DND-41 (cell line): ENCODE results near the gene DNM3.

ENCODE experiments used
- ATAC-seq: fragments of 200-7000 bp; cut with Tn5 transposase; 3 replicates; pipeline ENCODE4 v1.9.1; 2021; ENCODE audit warnings: low read depth; ENCODE audit not compliant: insufficient read depth
- DNase-seq: peaks from one replicate; pipeline ENCODE4 v3.0.0-alpha.2; 2020
- H2AFZ ChIP-seq: 2 replicates; pipeline ENCODE4 v1.6.0; 2012; ENCODE audit warnings: low read depth, low read length
- H3K27ac ChIP-seq: 2 replicates; pipeline ENCODE4 v1.5.1; 2012; ENCODE audit warnings: low read length, inconsistent platforms
- H3K27me3 ChIP-seq: fragments of 200-600 bp; sonication (generic); 2 replicates; pipeline ENCODE4 v1.6.0; 2012; ENCODE audit warnings: low read length, mild to moderate bottlenecking, inconsistent platforms; ENCODE audit not compliant: insufficient read depth, poor library complexity
- H3K36me3 ChIP-seq: 2 replicates; pipeline ENCODE4 v1.5.1; 2012; ENCODE audit warnings: low read length, inconsistent platforms; ENCODE audit not compliant: insufficient read depth
- H3K4me1 ChIP-seq: 2 replicates; pipeline ENCODE4 v1.5.1; 2012; ENCODE audit warnings: mild to moderate bottlenecking, low read length; ENCODE audit not compliant: insufficient read depth
- H3K4me2 ChIP-seq: 2 replicates; pipeline ENCODE4 v1.6.0; 2012; ENCODE audit warnings: mild to moderate bottlenecking, moderate library complexity, low read length, inconsistent platforms; ENCODE audit not compliant: insufficient read depth
- H3K4me3 ChIP-seq, 2 experiments: fragments of 200-600 bp in 1 of 2; shearing (Covaris generic) in 1 of 2; 2 replicates each; pipeline ENCODE4 v1.5.1; 2012 to 2016; ENCODE audit warnings: inconsistent platforms in 2 of 2, low read length in 2 of 2, mild to moderate bottlenecking in 2 of 2, low read depth in 1 of 2, moderate library complexity in 1 of 2
- H3K79me2 ChIP-seq: 2 replicates; pipeline ENCODE4 v1.6.0; 2012; ENCODE audit warnings: low read length, inconsistent platforms; ENCODE audit not compliant: insufficient read depth
- H3K9ac ChIP-seq: 2 replicates; pipeline ENCODE4 v1.6.0; 2012; ENCODE audit warnings: low read depth, mild to moderate bottlenecking, inconsistent platforms, low read length, moderate library complexity
- H3K9me3 ChIP-seq: 2 replicates; pipeline ENCODE4 v1.5.1; 2012; ENCODE audit warnings: low read length, moderate library complexity, mild to moderate bottlenecking, inconsistent platforms; ENCODE audit not compliant: insufficient read depth, severe bottlenecking
- H4K20me1 ChIP-seq: 2 replicates; pipeline ENCODE4 v1.6.0; 2012; ENCODE audit warnings: low read length; ENCODE audit not compliant: insufficient read depth
- CTCF ChIP-seq: IDR thresholded peaks from 2 replicates; pipeline ENCODE4 v1.5.1; 2012; ENCODE audit warnings: borderline replicate concordance, low read length, moderate library complexity, mild to moderate bottlenecking; ENCODE audit not compliant: poor library complexity, severe bottlenecking; ENCODE audit errors: extremely low read depth
- EZH2 ChIP-seq: IDR thresholded peaks from 3 replicates; pipeline ENCODE4 v1.6.1; 2012; ENCODE audit warnings: borderline replicate concordance, low read depth, mild to moderate bottlenecking, moderate library complexity, low read length, inconsistent platforms; ENCODE audit not compliant: severe bottlenecking

The DNM3 gene

GRCh38 chr1:172277989-172278388 lies 436.7 kb downstream of the DNM3 start:
- H3K4me1 ChIP-seq, result no peaks in the 10 kb centered on the region
- H2AFZ ChIP-seq, result no peak overlapping the region
- no peak overlapping the region for H3K9ac ChIP-seq
- H3K4me2 ChIP-seq, result no peak overlapping the region
- no peaks in the 10 kb centered on the region for H4K20me1 ChIP-seq
- no peak overlapping the region for H3K4me3 ChIP-seq
- TF ChIP-seq EZH2, result no peak
- no peak for TF ChIP-seq CTCF
- ATAC-seq (no peak), DNase-seq (no peak)
- no peaks in the 10 kb centered on the region for H3K36me3 ChIP-seq
- no peaks in the 10 kb centered on the region for H3K79me2 ChIP-seq
- H3K27me3 ChIP-seq, result no peaks in the 10 kb centered on the region
- no peaks in the 10 kb centered on the region for H3K9me3 ChIP-seq
- H3K27ac ChIP-seq, result no peak overlapping the region

DNA sequence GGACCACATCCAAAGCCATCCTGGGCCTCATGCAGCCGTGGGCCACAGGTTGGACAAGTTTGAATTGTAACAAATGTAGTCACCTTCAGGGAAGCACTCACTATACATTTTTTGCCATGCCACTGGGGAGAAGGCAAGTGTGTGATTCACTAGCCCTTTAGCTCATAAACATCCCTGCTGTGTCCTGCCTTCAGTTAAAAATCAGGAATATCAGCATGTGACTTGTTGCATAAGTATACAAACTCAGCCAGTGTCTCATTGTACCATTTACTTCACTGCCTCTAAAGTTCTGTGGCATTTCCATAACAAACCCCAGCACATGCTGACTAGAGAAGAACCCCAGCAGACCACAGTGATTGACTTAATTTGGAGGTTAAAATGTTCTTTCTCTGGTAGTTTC lies 437.2 kb downstream of the DNM3 start:
- no peaks in the 10 kb centered on the region for H3K9me3 ChIP-seq
- no peak overlapping the region for H3K4me2 ChIP-seq
- no peak overlapping the region for H3K27ac ChIP-seq
- no peaks in the 10 kb centered on the region for H3K27me3 ChIP-seq
- DNase-seq (no peak), ATAC-seq (no peak)
- no peaks in the 10 kb centered on the region for H4K20me1 ChIP-seq
- H2AFZ ChIP-seq, result no peak overlapping the region
- H3K79me2 ChIP-seq, result no peaks in the 10 kb centered on the region
- no peaks in the 10 kb centered on the region for H3K36me3 ChIP-seq
- H3K9ac ChIP-seq, result no peak overlapping the region
- TF ChIP-seq CTCF (no peak), EZH2 (no peak)
- H3K4me3 ChIP-seq, result no peak overlapping the region
- no peaks in the 10 kb centered on the region for H3K4me1 ChIP-seq

DNA sequence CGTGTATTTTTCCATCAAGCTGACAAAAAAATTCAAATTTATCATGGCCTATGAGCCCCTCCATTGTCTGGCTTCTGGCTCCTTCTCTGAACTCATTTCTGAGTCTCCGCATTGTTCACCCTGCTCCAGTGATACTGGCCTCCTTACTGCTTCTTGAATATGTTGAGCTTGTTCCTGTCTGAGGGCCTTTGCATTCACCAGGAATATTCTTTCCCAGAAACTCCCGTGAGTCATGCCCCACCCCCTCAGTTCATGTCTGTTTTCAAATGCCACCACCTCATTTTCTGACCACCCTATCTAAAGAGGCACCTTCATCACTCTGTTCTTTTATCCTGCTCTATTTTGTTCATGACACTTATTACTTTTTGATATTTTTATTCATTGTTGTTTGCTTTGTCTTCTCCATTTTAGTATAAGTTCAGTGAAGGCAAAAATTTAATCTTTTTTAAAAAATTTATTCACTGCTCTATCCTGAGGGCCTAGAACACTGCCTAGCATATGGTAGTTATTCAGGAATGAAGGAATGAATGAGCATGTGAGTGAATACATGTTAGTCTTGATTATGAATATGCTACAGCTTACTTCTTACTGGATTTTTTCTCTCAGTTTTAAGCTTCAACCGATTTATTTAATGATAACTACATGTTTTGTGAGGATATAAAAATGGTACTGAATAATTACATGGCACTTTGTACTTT lies 438.8 kb downstream of the DNM3 start:
- no peaks in the 10 kb centered on the region for H3K27me3 ChIP-seq
- no peaks in the 10 kb centered on the region for H4K20me1 ChIP-seq
- TF ChIP-seq EZH2, result no peak
- no peak for TF ChIP-seq CTCF
- H3K9me3 ChIP-seq, result no peaks in the 10 kb centered on the region
- H3K4me2 ChIP-seq, result no peak overlapping the region
- no peaks in the 10 kb centered on the region for H3K36me3 ChIP-seq
- H3K4me3 ChIP-seq, result no peak overlapping the region
- H3K79me2 ChIP-seq, result no peaks in the 10 kb centered on the region
- ATAC-seq, result no peak
- no peaks in the 10 kb centered on the region for H3K4me1 ChIP-seq
- no peak for DNase-seq
- no peak overlapping the region for H3K27ac ChIP-seq
- no peak overlapping the region for H2AFZ ChIP-seq
- no peak overlapping the region for H3K9ac ChIP-seq

- no peaks in the 10 kb centered on the region for H4K20me1 ChIP-seq
- DNase-seq (no peak), ATAC-seq (no peak)
- peaks cover 5% of the 10 kb centered on the region for H3K27me3 ChIP-seq
- no peaks in the 10 kb centered on the region for H3K79me2 ChIP-seq
- no peaks in the 10 kb centered on the region for H3K9me3 ChIP-seq
- H3K27ac ChIP-seq, result no peak overlapping the region
- H3K4me3 ChIP-seq, result no peak overlapping the region
- H3K36me3 ChIP-seq, result no peaks in the 10 kb centered on the region
- H3K9ac ChIP-seq, result no peak overlapping the region
- no peak for TF ChIP-seq EZH2
- no peak for TF ChIP-seq CTCF
- no peak overlapping the region for H2AFZ ChIP-seq
- no peak overlapping the region for H3K4me2 ChIP-seq
- H3K4me1 ChIP-seq, result no peaks in the 10 kb centered on the region
Measured at GRCh38 chr1:172283766-172284165, 442.5 kb downstream of the DNM3 start.
